Neuronal stem cell (in vitro differentiated cells): ENCODE measurements around the gene TNFRSF18.

Experiments used
- DNase-seq: peaks from one replicate; pipeline ENCODE4 v3.0.0-alpha.2; 2013; ENCODE audit warnings: low spot score
- H2AFZ ChIP-seq: one replicate; pipeline ENCODE4 v1.6.1; 2013; ENCODE audit warnings: mild to moderate bottlenecking, low read length, inconsistent platforms
- H2AK5ac ChIP-seq: 2 replicates; pipeline ENCODE4 v1.6.1; 2013; ENCODE audit warnings: low read depth, mild to moderate bottlenecking, inconsistent platforms, low read length, moderate library complexity, mixed read lengths
- H2BK120ac ChIP-seq: 2 replicates; pipeline ENCODE4 v1.6.1; 2013; ENCODE audit warnings: low read depth, mild to moderate bottlenecking, inconsistent platforms, low read length, moderate library complexity, mixed read lengths
- H2BK12ac ChIP-seq: one replicate; pipeline ENCODE4 v1.6.1; 2013; ENCODE audit warnings: low read length, inconsistent platforms
- H2BK15ac ChIP-seq: 2 replicates; pipeline ENCODE4 v1.6.1; 2013; ENCODE audit warnings: mild to moderate bottlenecking, low read length, inconsistent platforms, mixed read lengths
- H2BK5ac ChIP-seq: one replicate; pipeline ENCODE4 v1.6.1; 2013; ENCODE audit warnings: inconsistent platforms, mild to moderate bottlenecking, low read length, moderate library complexity
- H3K14ac ChIP-seq: one replicate; pipeline ENCODE4 v1.6.1; 2013; ENCODE audit warnings: low read length, inconsistent platforms
- H3K18ac ChIP-seq: 2 replicates; pipeline ENCODE4 v1.6.1; 2013; ENCODE audit warnings: low read length, inconsistent platforms
- H3K23ac ChIP-seq: 2 replicates; pipeline ENCODE4 v1.6.1; 2013; ENCODE audit warnings: low read depth, mild to moderate bottlenecking, mixed read lengths, low read length, inconsistent platforms; ENCODE audit not compliant: poor library complexity
- H3K27ac ChIP-seq: replicated peaks from 3 replicates; pipeline ENCODE4 v1.5.1; 2013; ENCODE audit warnings: low read length, inconsistent platforms
- H3K27me3 ChIP-seq, 3 experiments: 2 replicates each; pipeline ENCODE4 v1.6.1; 2013; ENCODE audit warnings: low read length in 3 of 3, mild to moderate bottlenecking in 2 of 3, inconsistent platforms in 1 of 3, low read depth in 1 of 3, mixed read lengths in 1 of 3, moderate library complexity in 1 of 3; ENCODE audit not compliant: control insufficient read depth in 3 of 3, insufficient read depth in 3 of 3
- H3K36me3 ChIP-seq, 2 donors: replicated peaks in 1 of 2; 2 replicates each; pipeline ENCODE4 v1.6.1; 2013; ENCODE audit warnings: low read length in 2 of 2; ENCODE audit not compliant: control insufficient read depth in 2 of 2, insufficient read depth in 2 of 2
- H3K4ac ChIP-seq: 2 replicates; pipeline ENCODE4 v1.6.1; 2013; ENCODE audit warnings: inconsistent platforms, mild to moderate bottlenecking, low read length, moderate library complexity
- H3K4me1 ChIP-seq, 2 donors: 1 replicate in 1 of 2; 2 replicates in 1 of 2; pipeline ENCODE4 v1.6.1; 2013; ENCODE audit warnings: low read length in 2 of 2, low read depth in 1 of 2; ENCODE audit not compliant: control insufficient read depth in 2 of 2, insufficient read depth in 1 of 2
- H3K4me2 ChIP-seq: one replicate; pipeline ENCODE4 v1.6.1; 2013; ENCODE audit warnings: mild to moderate bottlenecking, low read length, inconsistent platforms; ENCODE audit not compliant: insufficient read depth, poor library complexity, severe bottlenecking
- H3K4me3 ChIP-seq, 2 donors: 2 replicates each; pipeline ENCODE4 v1.5.1; 2013; ENCODE audit warnings: low read length in 2 of 2, mild to moderate bottlenecking in 2 of 2, inconsistent platforms in 1 of 2, moderate library complexity in 1 of 2
- H3K79me1 ChIP-seq: one replicate; pipeline ENCODE4 v1.6.1; 2013; ENCODE audit warnings: low read depth, mild to moderate bottlenecking, inconsistent platforms, low read length, moderate library complexity
- H3K9ac ChIP-seq: one replicate; pipeline ENCODE4 v1.6.1; 2013; ENCODE audit warnings: mild to moderate bottlenecking, low read depth, low read length, inconsistent platforms; ENCODE audit not compliant: poor library complexity
- H3K9me3 ChIP-seq, 2 donors: replicated peaks in 1 of 2; 2 replicates each; pipeline versions ENCODE3 to v1.6.1; 2013; ENCODE audit warnings: low read length in 2 of 2, mild to moderate bottlenecking in 2 of 2, inconsistent platforms in 1 of 2, low read depth in 1 of 2, mixed read lengths in 1 of 2, moderate library complexity in 1 of 2; ENCODE audit not compliant: control insufficient read depth in 2 of 2, insufficient read depth in 1 of 2
- H4K8ac ChIP-seq: one replicate; pipeline ENCODE4 v1.6.1; 2013; ENCODE audit warnings: low read depth, mild to moderate bottlenecking, inconsistent platforms, low read length, moderate library complexity
- H4K91ac ChIP-seq: one replicate; pipeline ENCODE4 v1.6.1; 2013; ENCODE audit warnings: low read length, low read depth, mild to moderate bottlenecking, inconsistent platforms; ENCODE audit not compliant: poor library complexity
- WGBS, 2 donors: extraction: QIAGEN DNeasy Blood & Tissue Kit; methylation state at CpG; one replicate each; pipeline ENCODE4 v1.1.7; 2013; ENCODE audit warnings: missing lambda C conversion rate in 2 of 2, mixed read lengths in 1 of 2; ENCODE audit not compliant: insufficient read length in 2 of 2, insufficient replicate concordance in 1 of 2; ENCODE audit errors: extremely low coverage in 2 of 2; 5-methylcytosine and 5-hydroxymethylcytosine counted together

TNFRSF18 gene

GRCh38 chr1:1213345-1214265, 7.2 kb upstream of the TNFRSF18 start, which contains the start of gene TNFRSF4:
Gene TNFRSF4, minus strand, starts transcription at chr1:1214153. Its CDS starts 26 bp downstream, at chr1:1214127.
- peak within 1 kb of the TSS; percentile 73 for H3K23ac ChIP-seq
- H3K14ac ChIP-seq = peak within 1 kb of the TSS; percentile 31
- no peak for DNase-seq
- H3K27ac ChIP-seq = no peak within 1 kb of the TSS
- no peak within 1 kb of the TSS for H4K91ac ChIP-seq
- H3K79me1 ChIP-seq = peaks cover 1% of the 10 kb centered on the region
- H3K4me1 ChIP-seq = no peaks in the 10 kb centered on the region
- H2AFZ ChIP-seq = no peak within 1 kb of the TSS
- no CpG with 5 or more reads among the region's 56 CpGs for WGBS, 2 donors
- peak within 1 kb of the TSS; percentile 71 for H3K18ac ChIP-seq
- peak within 1 kb of the TSS; percentile 41 for H2BK12ac ChIP-seq
- no peaks in the 10 kb centered on the region for H3K9me3 ChIP-seq
- H2BK5ac ChIP-seq = peak within 1 kb of the TSS; percentile 75
- H2BK120ac ChIP-seq = no peak within 1 kb of the TSS
- H4K8ac ChIP-seq = no peak within 1 kb of the TSS
- H3K4me2 ChIP-seq = no peak within 1 kb of the TSS
- H3K9ac ChIP-seq = no peak within 1 kb of the TSS
- H2AK5ac ChIP-seq = peak within 1 kb of the TSS; percentile 94
- no peak within 1 kb of the TSS for H3K4ac ChIP-seq
- H2BK15ac ChIP-seq = peak within 1 kb of the TSS; percentile 49
- H3K36me3 ChIP-seq = peaks cover 7 to 28% of the 10 kb centered on the region in 2 donors
- H3K27me3 ChIP-seq = peaks cover 0 to 3% (median 0%) of the 10 kb centered on the region in 3 experiments
- no peak within 1 kb of the TSS for H3K4me3 ChIP-seq

DNA sequence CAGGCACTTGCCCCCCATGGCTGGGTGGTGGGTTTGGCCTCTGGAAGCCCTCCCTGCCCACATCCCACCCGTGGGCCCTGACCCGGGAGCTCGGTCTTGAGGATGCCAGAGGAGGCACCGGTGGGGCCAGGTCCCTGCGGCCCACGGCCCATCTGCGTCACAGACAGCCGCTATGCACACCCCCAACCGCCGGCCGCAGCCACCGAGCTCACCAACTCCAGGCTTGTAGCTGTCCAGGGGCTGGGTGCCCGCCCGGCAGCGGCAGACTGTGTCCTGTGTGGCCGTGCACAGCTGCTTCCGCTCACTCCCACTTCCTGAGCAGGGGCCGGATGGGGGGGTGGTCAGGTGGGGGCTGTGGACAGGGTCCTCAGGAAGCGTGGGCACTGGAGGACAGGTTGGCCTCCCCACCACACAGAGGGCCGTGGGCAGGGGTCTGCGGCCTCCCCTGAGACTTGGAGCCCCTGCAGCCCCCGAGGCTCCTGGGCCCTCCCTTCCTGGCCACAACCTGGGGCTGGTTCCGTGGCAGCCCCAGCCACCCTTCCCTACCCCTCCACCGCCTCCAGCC, 6.5 kb upstream of the TNFRSF18 start:
- H3K14ac ChIP-seq = no peak overlapping the region
- H3K4me3 ChIP-seq = no peak overlapping the region
- H4K91ac ChIP-seq = no peak overlapping the region
- H3K4ac ChIP-seq = peak overlapping the region; percentile 5
- no peak for DNase-seq
- WGBS, 2 donors = no CpG with 5 or more reads among the region's 24 CpGs
- peaks cover 1% of the 10 kb centered on the region for H3K79me1 ChIP-seq
- peak overlapping the region; percentile 94 for H2AK5ac ChIP-seq
- no peak overlapping the region for H2AFZ ChIP-seq
- H3K4me1 ChIP-seq = peaks cover 0 to 5% of the 10 kb centered on the region in 2 donors
- H3K18ac ChIP-seq = peak overlapping the region; percentile 48
- peaks cover under 1 to 21% of the 10 kb centered on the region in 2 donors for H3K36me3 ChIP-seq
- no peak overlapping the region for H3K4me2 ChIP-seq
- H2BK15ac ChIP-seq = no peak overlapping the region
- H3K9me3 ChIP-seq = no peaks in the 10 kb centered on the region
- no peak overlapping the region for H3K27ac ChIP-seq
- peak overlapping the region; percentile 58 for H2BK12ac ChIP-seq
- H2BK5ac ChIP-seq = peak overlapping the region; percentile 75
- H3K23ac ChIP-seq = peak overlapping the region; percentile 73
- no peak overlapping the region for H3K9ac ChIP-seq
- H2BK120ac ChIP-seq = no peak overlapping the region
- no peak overlapping the region for H4K8ac ChIP-seq
- H3K27me3 ChIP-seq = peaks cover 0 to 3% (median 0%) of the 10 kb centered on the region in 3 experiments

- H3K9ac ChIP-seq = peak overlapping the region; percentile 60
- no peak overlapping the region for H2BK120ac ChIP-seq
- peak overlapping the region; percentile 38 for H3K18ac ChIP-seq
- H2BK5ac ChIP-seq = no peak overlapping the region
- peak overlapping the region; percentile 75 for H2AK5ac ChIP-seq
- peak overlapping the region; percentile 73 for H2BK12ac ChIP-seq
- H2BK15ac ChIP-seq = no peak overlapping the region
- H3K79me1 ChIP-seq = peaks cover 1% of the 10 kb centered on the region
- peaks cover 0 to 5% of the 10 kb centered on the region in 2 donors for H3K4me1 ChIP-seq
- WGBS, 2 donors = no CpG with 5 or more reads among the region's 28 CpGs
- no peak overlapping the region for H3K4ac ChIP-seq
- H3K4me3 ChIP-seq = no peak overlapping the region
- H3K23ac ChIP-seq = peak overlapping the region; percentile 65
- peaks cover 0 to 12% of the 10 kb centered on the region in 2 donors for H3K36me3 ChIP-seq
- H3K9me3 ChIP-seq = no peaks in the 10 kb centered on the region
- no peak overlapping the region for H3K4me2 ChIP-seq
- no peak for DNase-seq
- H3K14ac ChIP-seq = peak overlapping the region; percentile 71
- H4K91ac ChIP-seq = no peak overlapping the region
- no peak overlapping the region for H3K27ac ChIP-seq
- H2AFZ ChIP-seq = no peak overlapping the region
- H4K8ac ChIP-seq = no peak overlapping the region
- peaks cover 0 to 9% (median 5%) of the 10 kb centered on the region in 3 experiments for H3K27me3 ChIP-seq
These were observed 5.4 kb upstream of the TNFRSF18 start for GRCh38 chr1:1211541-1212441.
